Subcutaneous abdominal adipose tissue (tissue), 5 donors: ENCODE results near the gene KCNF1.

Source experiments
- H3K27ac ChIP-seq: one replicate; pipeline ENCODE4 v1.7.0; 2013; ENCODE audit warnings: low read depth, mild to moderate bottlenecking, inconsistent platforms, low read length, moderate library complexity
- H3K27me3 ChIP-seq, 5 donors: one replicate each; pipeline ENCODE4 v1.7.0; 2013; ENCODE audit warnings: low read length in 5 of 5, inconsistent platforms in 1 of 5; ENCODE audit not compliant: control insufficient read depth in 5 of 5, insufficient read depth in 4 of 5
- H3K36me3 ChIP-seq, 5 donors: one replicate each; pipeline ENCODE4 v1.7.0; 2013; ENCODE audit warnings: low read length in 5 of 5; ENCODE audit not compliant: control insufficient read depth in 5 of 5, insufficient read depth in 5 of 5
- H3K4me1 ChIP-seq, 5 donors: one replicate each; pipeline ENCODE4 v1.7.0; 2013; ENCODE audit warnings: low read length in 5 of 5, mild to moderate bottlenecking in 3 of 5, moderate library complexity in 1 of 5; ENCODE audit not compliant: control insufficient read depth in 5 of 5, insufficient read depth in 5 of 5
- H3K4me3 ChIP-seq, 5 donors: one replicate each; pipeline ENCODE4 v1.7.0; 2013; ENCODE audit warnings: low read length in 5 of 5, low read depth in 1 of 5
- H3K9ac ChIP-seq, 5 donors: one replicate each; pipeline ENCODE4 v1.7.0; 2013; ENCODE audit warnings: low read length in 5 of 5, mild to moderate bottlenecking in 4 of 5, moderate library complexity in 3 of 5
- H3K9me3 ChIP-seq, 5 donors: one replicate each; pipeline ENCODE4 v1.7.0; 2013; ENCODE audit warnings: low read length in 5 of 5; ENCODE audit not compliant: control insufficient read depth in 5 of 5
- donor health status: healthy.
- donor health status: healthy.
- donor health status: healthy.
- donor health status: healthy.
- donor health status: healthy.

The KCNF1 gene

DNA sequence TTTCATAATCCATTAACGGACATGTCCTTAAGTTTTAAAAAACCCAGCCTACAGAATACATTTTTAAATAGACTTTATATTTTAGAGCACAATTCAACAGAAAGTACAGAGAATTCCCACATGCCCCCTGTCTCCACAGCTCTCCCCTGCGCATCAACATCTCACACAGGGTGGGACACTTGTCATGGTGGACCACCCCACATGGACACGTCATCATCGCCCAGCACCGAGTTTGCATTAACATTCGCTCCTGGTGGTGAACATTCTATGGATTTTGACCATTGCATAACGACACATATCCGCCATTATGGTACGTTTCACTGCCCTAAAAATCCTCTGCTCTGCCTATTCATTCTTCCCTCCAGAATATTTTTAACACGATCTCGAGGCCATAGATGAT, 1.1 kb upstream of the KCNF1 start:
- no peak overlapping the region for H3K27ac ChIP-seq
- H3K4me3 ChIP-seq, result no peak overlapping the region
- peaks cover 21 to 52% (median 43%) of the 10 kb centered on the region in 5 donors for H3K27me3 ChIP-seq
- H3K9ac ChIP-seq, result no peak overlapping the region
- peaks cover 0 to 10% (median 4%) of the 10 kb centered on the region in 5 donors for H3K4me1 ChIP-seq
- no peaks in the 10 kb centered on the region for H3K36me3 ChIP-seq
- peaks cover 0 to 3% (median 0%) of the 10 kb centered on the region in 5 donors for H3K9me3 ChIP-seq

DNA sequence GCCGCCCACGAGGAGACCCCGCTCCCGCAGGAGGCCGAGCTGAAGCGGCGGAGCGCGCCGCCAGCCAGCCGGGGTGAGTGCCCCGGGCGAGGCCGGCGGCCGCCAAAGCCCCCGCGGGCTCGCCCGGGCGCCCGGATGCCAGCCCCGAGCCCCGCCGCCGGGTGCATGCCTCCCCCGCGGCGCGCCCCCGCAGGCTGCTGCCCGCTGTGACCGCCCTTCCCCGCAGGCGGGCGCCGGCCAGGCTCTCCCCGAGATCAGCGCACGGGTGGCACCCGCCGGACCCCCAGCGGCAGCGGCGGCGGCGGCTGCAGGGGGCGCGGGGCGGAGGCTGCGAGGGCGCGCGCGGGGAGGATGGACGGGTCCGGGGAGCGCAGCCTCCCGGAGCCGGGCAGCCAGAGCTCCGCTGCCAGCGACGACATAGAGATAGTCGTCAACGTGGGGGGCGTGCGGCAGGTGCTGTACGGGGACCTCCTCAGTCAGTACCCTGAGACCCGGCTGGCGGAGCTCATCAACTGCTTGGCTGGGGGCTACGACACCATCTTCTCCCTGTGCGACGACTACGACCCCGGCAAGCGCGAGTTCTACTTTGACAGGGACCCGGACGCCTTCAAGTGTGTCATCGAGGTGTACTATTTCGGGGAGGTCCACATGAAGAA, 470 bp downstream of the KCNF1 start:
- Histone ChIP-seq H3K27me3 (peaks cover 21 to 55% (median 44%) of the 10 kb centered on the region in 5 donors), H3K27ac (no peak overlapping the region), H3K4me1 (peaks cover 0 to 10% (median 4%) of the 10 kb centered on the region in 5 donors), H3K4me3 (peak overlapping the region in 2 of 5 donors; percentile 35 to 38), H3K9me3 (no peaks in the 10 kb centered on the region), H3K9ac (no peak overlapping the region), H3K36me3 (no peaks in the 10 kb centered on the region)

DNA sequence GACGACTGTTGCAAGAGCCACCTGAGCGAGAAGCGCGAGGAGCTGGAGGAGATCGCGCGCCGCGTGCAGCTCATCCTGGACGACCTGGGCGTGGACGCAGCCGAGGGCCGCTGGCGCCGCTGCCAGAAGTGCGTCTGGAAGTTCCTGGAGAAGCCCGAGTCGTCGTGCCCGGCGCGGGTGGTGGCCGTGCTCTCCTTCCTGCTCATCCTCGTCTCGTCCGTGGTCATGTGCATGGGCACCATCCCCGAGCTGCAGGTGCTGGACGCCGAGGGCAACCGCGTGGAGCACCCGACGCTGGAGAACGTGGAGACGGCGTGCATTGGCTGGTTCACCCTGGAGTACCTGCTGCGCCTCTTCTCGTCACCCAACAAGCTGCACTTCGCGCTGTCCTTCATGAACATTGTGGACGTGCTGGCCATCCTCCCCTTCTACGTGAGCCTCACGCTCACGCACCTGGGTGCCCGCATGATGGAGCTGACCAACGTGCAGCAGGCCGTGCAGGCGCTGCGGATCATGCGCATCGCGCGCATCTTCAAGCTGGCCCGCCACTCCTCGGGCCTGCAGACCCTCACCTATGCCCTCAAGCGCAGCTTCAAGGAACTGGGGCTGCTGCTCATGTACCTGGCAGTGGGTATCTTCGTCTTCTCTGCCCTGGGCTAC, 1.2 kb downstream of the KCNF1 start:
- Histone ChIP-seq H3K36me3 (no peaks in the 10 kb centered on the region), H3K4me3 (no peak overlapping the region), H3K4me1 (peaks cover 0 to 10% (median 4%) of the 10 kb centered on the region in 5 donors), H3K9me3 (no peaks in the 10 kb centered on the region), H3K27ac (no peak overlapping the region), H3K27me3 (peaks cover 24 to 55% (median 44%) of the 10 kb centered on the region in 5 donors), H3K9ac (no peak overlapping the region)

DNA sequence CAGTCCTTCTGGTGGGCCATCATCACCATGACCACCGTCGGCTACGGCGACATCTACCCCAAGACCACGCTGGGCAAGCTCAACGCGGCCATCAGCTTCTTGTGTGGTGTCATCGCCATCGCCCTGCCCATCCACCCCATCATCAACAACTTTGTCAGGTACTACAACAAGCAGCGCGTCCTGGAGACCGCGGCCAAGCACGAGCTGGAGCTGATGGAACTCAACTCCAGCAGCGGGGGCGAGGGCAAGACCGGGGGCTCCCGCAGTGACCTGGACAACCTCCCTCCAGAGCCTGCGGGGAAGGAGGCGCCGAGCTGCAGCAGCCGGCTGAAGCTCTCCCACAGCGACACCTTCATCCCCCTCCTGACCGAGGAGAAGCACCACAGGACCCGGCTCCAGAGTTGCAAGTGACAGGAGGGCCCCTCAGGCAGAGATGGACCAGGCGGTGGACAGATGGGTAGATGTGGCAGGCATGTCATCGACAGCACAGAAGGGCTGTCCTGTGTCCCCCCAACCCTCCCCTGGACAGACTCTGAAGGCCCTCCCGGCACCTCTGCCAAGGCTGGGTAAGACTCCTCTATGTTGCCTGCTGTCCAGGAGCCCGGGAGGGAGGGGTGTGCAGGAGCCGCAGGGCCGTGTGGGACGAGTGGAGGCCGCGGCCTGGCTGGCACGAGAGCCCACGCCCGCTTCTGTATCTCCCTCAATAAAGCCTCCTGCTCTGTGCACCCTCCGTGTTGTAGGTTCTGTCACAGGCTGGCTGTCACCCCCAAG, 2.0 kb downstream of the KCNF1 start:
- H3K4me1 ChIP-seq, result peaks cover 0 to 10% (median 5%) of the 10 kb centered on the region in 5 donors
- no peak overlapping the region for H3K4me3 ChIP-seq
- H3K27ac ChIP-seq, result no peak overlapping the region
- no peaks in the 10 kb centered on the region for H3K9me3 ChIP-seq
- H3K27me3 ChIP-seq, result peaks cover 24 to 55% (median 44%) of the 10 kb centered on the region in 5 donors
- no peak overlapping the region for H3K9ac ChIP-seq
- no peaks in the 10 kb centered on the region for H3K36me3 ChIP-seq

DNA sequence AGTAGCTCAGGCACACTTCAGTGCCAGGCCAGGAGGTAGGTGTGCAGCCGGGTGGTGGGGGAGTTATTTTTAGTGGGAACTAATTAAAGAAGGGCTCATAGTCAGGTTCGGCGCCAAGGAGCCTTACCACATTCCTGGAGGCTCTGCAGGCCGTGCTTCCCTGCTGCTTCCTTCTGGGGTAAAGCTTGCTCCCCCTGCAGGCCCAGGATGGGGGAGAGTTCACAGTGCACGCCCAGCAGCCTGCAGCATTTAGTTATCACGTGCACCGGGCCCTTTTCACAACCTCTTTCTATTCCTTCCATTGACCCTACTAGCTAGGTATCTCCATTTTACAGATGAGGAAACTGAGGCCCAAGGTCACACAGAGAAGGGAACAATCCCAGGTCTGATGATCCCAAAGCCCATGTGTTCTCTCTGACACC, 2.5 kb downstream of the KCNF1 start:
- Histone ChIP-seq H3K4me1 (peaks cover 0 to 14% (median 9%) of the 10 kb centered on the region in 5 donors), H3K9ac (no peak overlapping the region), H3K36me3 (no peaks in the 10 kb centered on the region), H3K9me3 (no peaks in the 10 kb centered on the region), H3K27me3 (peaks cover 24 to 55% (median 47%) of the 10 kb centered on the region in 5 donors), H3K4me3 (no peak overlapping the region), H3K27ac (no peak overlapping the region)

DNA sequence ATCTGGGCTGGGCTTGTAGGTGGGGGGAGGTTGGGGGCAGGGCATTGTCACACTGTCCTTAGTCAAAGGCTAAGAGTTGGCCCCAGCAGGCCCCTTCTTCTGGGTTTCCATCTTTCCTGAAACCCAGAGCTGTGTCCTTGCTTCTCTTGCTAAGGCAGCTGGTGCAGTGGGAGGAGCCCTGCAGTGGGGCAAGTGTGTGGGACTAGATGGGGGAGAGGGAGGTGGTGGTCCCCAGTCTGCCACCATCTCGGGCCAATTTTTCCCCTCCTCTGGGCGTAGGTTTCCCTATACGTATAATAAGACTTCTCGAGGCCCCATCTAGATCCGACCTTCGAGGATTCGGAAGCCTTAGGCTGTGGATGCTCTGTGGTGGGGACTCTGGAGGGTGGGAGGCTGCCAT, 3.5 kb downstream of the KCNF1 start:
- Histone ChIP-seq H3K9ac (no peak overlapping the region), H3K27me3 (peaks cover 24 to 54% (median 52%) of the 10 kb centered on the region in 5 donors), H3K9me3 (no peaks in the 10 kb centered on the region), H3K4me1 (peaks cover 0 to 14% (median 9%) of the 10 kb centered on the region in 5 donors), H3K27ac (no peak overlapping the region), H3K36me3 (no peaks in the 10 kb centered on the region), H3K4me3 (no peak overlapping the region)

DNA sequence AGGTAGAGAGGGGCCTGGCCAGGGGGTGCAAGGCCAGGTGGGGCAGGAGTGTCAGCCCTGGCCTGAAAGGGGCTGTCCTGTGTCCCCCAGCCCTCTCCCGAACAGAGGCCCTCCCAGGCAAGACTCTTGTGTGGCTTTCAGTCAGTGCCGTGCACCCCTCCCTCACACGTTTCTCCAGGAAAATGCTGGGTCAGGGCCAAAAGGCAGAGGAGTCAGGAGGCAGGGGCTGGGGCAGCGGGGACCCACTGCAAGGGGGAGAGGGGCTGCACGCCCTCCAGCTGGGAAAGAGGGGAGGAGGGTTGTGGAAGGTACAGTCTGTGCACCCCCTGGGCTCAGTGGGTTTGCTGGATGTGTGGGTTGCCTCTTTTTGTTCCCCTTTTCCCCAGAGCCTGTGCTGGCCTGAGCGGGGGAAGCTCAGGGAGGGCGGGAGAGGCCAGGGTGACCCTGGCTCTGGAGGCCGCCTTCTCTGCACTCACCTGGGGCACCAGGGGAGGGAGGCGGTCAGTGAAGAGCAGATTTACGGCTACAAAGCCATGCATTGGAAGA, 4.1 kb downstream of the KCNF1 start:
- no peaks in the 10 kb centered on the region for H3K9me3 ChIP-seq
- peaks cover 0 to 14% (median 9%) of the 10 kb centered on the region in 5 donors for H3K4me1 ChIP-seq
- no peaks in the 10 kb centered on the region for H3K36me3 ChIP-seq
- H3K9ac ChIP-seq, result no peak overlapping the region
- peaks cover 24 to 56% (median 50%) of the 10 kb centered on the region in 5 donors for H3K27me3 ChIP-seq
- H3K27ac ChIP-seq, result no peak overlapping the region
- H3K4me3 ChIP-seq, result no peak overlapping the region

DNA sequence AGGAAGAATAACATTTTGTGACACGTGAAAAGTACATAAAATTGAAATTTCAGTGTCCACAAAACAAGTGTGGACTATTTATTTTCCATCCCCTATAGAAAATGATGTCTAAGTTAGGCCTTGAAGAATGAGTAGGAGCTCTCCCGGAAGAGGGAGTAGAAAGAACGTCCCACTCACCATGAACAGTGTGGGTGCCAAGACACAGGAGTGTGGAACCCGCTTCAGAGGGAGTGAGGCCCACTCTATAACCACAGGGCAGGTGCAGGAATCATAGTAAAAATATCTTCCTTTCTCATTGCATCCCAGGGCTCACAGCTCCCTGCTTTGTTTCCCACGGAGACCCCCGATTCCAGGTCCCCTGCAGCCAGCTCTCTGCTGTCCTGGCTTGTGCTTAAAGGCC, 5.2 kb downstream of the KCNF1 start:
- Histone ChIP-seq H3K9ac (no peak overlapping the region), H3K27me3 (peaks cover 23 to 52% (median 42%) of the 10 kb centered on the region in 5 donors), H3K4me3 (no peak overlapping the region), H3K27ac (no peak overlapping the region), H3K9me3 (no peaks in the 10 kb centered on the region), H3K4me1 (peaks cover 0 to 10% (median 4%) of the 10 kb centered on the region in 5 donors), H3K36me3 (no peaks in the 10 kb centered on the region)

DNA sequence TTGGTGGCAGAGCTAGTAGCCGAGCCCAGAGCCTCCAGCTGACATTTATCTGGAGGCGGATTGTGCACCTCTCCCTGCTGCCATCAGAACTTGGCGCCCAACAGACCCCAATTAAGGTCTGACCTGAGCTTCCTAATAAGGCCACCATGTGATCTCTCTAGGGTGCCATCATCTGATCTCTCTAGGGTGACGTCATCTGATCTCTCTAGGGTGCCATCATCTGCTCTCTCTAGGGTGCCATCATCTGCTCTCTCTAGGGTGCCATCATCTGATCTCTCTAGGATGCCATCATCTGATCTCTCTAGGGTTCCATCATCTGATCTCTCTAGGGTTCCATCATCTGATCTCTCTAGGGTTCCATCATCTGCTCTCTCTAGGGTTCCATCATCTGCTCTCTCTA, 6.2 kb downstream of the KCNF1 start:
- Histone ChIP-seq H3K4me1 (peaks cover 0 to 6% (median 4%) of the 10 kb centered on the region in 5 donors), H3K9ac (no peak overlapping the region), H3K4me3 (no peak overlapping the region), H3K27ac (no peak overlapping the region), H3K9me3 (no peaks in the 10 kb centered on the region), H3K36me3 (no peaks in the 10 kb centered on the region), H3K27me3 (peaks cover 25 to 52% (median 39%) of the 10 kb centered on the region in 5 donors)
